ENCODE data around the gene SLC13A4.
A peak's percentile ranks its signal among the peaks of the same experiment; 100 is the strongest.

The SLC13A4 gene

DNA sequence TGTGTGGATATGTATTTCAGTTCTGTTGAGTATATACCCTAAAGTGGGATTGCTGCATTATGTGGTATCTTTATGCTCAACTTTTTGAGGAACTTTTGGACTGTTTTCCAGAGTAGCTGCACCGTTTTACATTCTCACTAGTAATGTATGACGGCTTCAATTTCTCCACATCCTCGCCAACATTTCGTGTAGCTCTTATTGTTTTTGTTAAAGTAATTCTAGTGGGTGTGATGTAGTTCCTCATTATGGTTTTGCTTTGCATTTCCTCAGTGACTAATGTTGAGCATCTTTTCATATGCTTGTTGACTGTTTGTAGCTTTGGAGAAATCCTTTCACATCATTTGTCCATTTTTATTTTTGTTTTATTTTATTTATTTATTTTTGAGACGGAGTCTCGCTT lies 61.1 kb downstream of the SLC13A4 start:
- no peak overlapping the region for H3K4me3 ChIP-seq (replicated peaks; ENCODE audit: low read depth, low read length)
- TF ChIP-seq, protein P1, sequence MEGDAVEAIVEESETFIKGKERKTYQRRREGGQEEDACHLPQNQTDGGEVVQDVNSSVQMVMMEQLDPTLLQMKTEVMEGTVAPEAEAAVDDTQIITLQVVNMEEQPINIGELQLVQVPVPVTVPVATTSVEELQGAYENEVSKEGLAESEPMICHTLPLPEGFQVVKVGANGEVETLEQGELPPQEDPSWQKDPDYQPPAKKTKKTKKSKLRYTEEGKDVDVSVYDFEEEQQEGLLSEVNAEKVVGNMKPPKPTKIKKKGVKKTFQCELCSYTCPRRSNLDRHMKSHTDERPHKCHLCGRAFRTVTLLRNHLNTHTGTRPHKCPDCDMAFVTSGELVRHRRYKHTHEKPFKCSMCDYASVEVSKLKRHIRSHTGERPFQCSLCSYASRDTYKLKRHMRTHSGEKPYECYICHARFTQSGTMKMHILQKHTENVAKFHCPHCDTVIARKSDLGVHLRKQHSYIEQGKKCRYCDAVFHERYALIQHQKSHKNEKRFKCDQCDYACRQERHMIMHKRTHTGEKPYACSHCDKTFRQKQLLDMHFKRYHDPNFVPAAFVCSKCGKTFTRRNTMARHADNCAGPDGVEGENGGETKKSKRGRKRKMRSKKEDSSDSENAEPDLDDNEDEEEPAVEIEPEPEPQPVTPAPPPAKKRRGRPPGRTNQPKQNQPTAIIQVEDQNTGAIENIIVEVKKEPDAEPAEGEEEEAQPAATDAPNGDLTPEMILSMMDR (IDR thresholded peaks at IDR 0.05; ENCODE audit: low read length, missing control alignments) = no peak
- DNase-seq (ENCODE audit: low read depth) = no peak

DNA sequence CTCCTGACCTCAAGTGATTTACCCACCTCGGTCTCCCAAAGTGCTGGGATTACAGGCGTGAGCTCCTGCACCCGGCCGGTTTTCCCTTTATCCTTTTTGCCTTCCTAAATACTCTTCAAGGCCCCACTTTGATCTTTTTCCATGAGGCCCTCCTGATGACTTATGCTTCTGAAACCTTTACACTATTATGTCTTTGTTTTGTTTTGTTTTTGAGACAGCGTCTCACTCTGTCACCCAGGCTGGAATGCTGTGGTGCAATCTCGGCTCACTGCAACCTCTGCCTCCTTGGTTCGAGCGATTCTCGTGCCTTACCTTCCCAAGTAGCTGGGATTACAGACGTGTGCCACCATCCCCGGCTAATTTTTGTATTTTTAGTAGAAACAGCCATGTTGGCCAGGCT lies 61.8 kb downstream of the SLC13A4 start:
- no peak overlapping the region for H3K4me3 ChIP-seq (replicated peaks; ENCODE audit: low read depth, low read length)
- TF ChIP-seq, protein P1 (IDR thresholded peaks at IDR 0.05; ENCODE audit: low read length, missing control alignments) = no peak
- DNase-seq (ENCODE audit: low read depth) = no peak

DNA sequence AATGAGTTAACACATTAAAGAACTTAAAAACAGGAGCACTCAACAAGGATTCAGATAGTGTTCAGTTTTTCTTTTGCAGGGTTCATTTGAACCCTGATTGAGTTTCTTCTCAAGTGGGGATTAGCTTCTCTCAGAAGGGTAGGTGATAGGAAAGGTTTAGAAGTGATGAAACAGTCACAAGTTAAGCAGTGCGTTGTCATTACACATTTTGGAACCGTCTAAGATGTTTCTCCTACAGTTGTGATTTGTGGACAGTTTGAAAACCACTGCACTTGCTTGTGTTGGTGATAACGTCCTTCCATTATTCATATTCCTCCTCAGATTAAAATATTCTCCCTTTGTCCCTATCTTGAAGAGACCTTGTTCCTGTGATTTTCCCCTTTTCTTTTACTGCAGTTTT lies 62.9 kb downstream of the SLC13A4 start:
- TF ChIP-seq, protein P1 (IDR thresholded peaks at IDR 0.05; ENCODE audit: low read length, missing control alignments) = no peak
- no peak for DNase-seq (ENCODE audit: low read depth)
- no peak overlapping the region for H3K4me3 ChIP-seq (replicated peaks; ENCODE audit: low read depth, low read length)

DNA sequence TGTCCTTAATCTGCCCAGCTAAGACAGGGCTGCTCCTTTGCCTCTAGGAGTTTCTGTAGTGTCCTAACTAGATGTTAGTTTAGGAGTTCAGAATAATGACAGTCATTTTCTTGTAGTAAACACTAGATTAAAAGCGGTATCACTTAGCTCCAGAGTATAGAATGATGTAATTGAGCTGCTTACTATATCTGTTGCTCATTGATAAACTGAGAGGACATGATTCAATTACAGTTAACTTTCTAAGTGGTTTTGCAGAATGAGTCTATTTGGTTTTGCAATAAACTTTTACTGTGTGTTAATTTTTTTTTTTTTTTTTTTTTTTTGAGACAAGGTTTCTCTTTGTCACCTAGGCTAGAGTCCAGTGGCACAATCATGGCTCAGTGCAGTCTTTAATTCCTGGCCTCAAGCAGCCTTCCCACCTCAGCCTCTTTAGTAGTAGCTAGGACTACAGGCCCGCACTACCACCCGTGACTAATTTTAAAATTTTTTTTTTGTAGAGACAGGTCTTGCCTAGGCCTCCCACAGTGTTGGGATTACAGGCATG lies 63.9 kb downstream of the SLC13A4 start:
- peak overlapping the region; percentile 98 for H3K4me3 ChIP-seq (replicated peaks; ENCODE audit: low read depth, low read length)
- TF ChIP-seq, protein P1 (IDR thresholded peaks at IDR 0.05; ENCODE audit: low read length, missing control alignments) = no peak
- no peak for DNase-seq (ENCODE audit: low read depth)

DNA sequence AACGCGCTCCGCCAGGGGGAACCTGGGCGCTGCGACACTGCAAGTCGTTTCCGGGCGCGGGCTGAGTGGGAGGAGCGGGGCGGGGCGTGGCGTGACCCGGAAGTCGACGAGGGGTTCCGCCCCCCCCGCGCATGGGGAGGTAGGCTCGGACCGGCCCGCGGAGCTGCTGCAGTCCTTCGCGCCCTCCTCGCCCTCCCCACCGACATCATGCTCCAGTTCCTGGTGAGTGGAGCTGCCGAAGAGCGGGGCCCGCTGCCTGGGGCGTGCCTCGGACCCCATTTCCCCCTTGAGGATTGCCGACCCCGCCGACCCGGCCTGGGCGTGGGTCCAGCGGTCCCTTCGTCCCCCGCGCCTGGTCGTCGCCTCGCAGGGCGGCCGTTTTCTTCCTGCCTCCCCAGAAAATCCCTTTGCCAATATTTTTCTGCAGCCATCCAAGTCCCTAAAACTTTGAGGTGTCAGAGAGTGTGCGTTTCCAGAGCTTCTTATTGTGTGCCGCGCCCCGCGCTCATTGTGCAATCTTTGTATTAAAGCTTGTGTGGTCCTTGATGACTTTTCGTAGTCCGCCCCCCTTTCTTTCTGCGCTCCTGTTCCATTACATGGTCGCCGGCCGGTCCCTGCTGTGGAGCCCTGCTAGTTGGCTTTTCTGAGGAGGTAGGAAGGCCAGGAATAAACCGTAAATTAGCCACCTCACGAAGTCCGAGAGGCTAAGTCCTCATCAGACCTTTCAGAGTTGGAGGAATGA lies 65.4 kb downstream of the SLC13A4 start, which contains the start of gene STMP1:
STMP1 (plus strand) TSS at position 142 of the 742 bp plus-strand sequence.
- H3K4me3 ChIP-seq (replicated peaks; ENCODE audit: low read depth, low read length) = peak within 1 kb of the TSS; percentile 98
- TF ChIP-seq, protein P1 (IDR thresholded peaks at IDR 0.05; ENCODE audit: low read length, missing control alignments) = peak; percentile 49
- DNase-seq (ENCODE audit: low read depth) = peak; percentile 97

DNA sequence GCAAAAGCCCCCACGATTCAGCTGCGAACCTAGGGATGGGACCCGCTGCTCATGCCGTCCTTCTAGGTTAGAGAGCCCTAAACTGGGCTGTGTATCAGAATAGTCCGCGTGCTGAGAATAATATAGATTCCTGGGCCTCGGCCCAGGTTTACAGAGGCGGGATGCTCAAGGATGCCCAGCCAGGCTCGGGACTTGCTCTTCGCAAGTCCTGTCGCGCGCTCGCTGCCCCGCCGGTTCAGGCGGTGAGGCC lies 65.9 kb downstream of the SLC13A4 start:
- no peak for DNase-seq (ENCODE audit: low read depth)
- H3K4me3 ChIP-seq (replicated peaks; ENCODE audit: low read depth, low read length) = peak overlapping the region; percentile 98
- TF ChIP-seq, protein P1 (IDR thresholded peaks at IDR 0.05; ENCODE audit: low read length, missing control alignments) = no peak
